ENCODE data around the gene KCNQ5. TPM values are rescaled to one million over a fixed set of nuclear protein-coding genes. Genes with fewer than 3 reads are reported as not detected.

Gene KCNQ5
- total RNA-seq, 1 experiment from 2014 or later = 9.4 TPM

- intact Hi-C loops (cut with micrococcal nuclease; ENCODE audit: unreplicated experiment) (no loop called here), in situ Hi-C loops (cut with HindIII; ENCODE audit: low pct_unique_long_range_greater_than_20kb, low sequenced_read_pairs) (no loop called here)
- H3K4me3 ChIP-seq (ENCODE audit: low read depth in 2 of 2, low read length in 2 of 2) = no peak overlapping the region
- H3K4me1 ChIP-seq (ENCODE audit: control insufficient read depth, insufficient read depth, low read length) = no peaks in the 10 kb centered on the region
- ATAC-seq (no peak), DNase-seq (ENCODE audit: low read depth, low spot score) (no peak)
- no peak overlapping the region for H3K27ac ChIP-seq (ENCODE audit: low read length)
- TF ChIP-seq REST (IDR thresholded peaks at IDR 0.05; ENCODE audit: insufficient read depth in 1 of 2, low read depth in 2 of 2, low read length in 1 of 2) (no peak), POLR2AphosphoS5 (IDR thresholded peaks at IDR 0.05; ENCODE audit: low read depth, low read length) (no peak), CTCF (IDR thresholded peaks at IDR 0.05) (no peak), SIN3A (IDR thresholded peaks at IDR 0.05; ENCODE audit: borderline replicate concordance, insufficient read depth, low read depth, low read length) (no peak), TCF7L2 (IDR thresholded peaks at IDR 0.05; ENCODE audit: low read depth, low read length) (no peak)
- H3K9me3 ChIP-seq (ENCODE audit: control insufficient read depth, insufficient read depth, low read depth, low read length) = no peaks in the 10 kb centered on the region
- BruUV-seq (replicated peaks) = no TSS peak
- CTCF ChIA-PET = no interaction called here
- POLR2A ChIA-PET = no interaction called here
- no peaks in the 10 kb centered on the region for H3K27me3 ChIP-seq (ENCODE audit: control insufficient read depth, insufficient read depth, low read length)
- H3K36me3 ChIP-seq (ENCODE audit: control insufficient read depth, insufficient read depth, low read length) = no peaks in the 10 kb centered on the region
Observed at GRCh38 chr6:72999995-73000394, 378.1 kb downstream of the KCNQ5 start.

GRCh38 chr6:73000460-73000859, 378.6 kb downstream of the KCNQ5 start:
- H3K27me3 ChIP-seq (ENCODE audit: control insufficient read depth, insufficient read depth, low read length) = no peaks in the 10 kb centered on the region

More at GRCh38 chr6:73000460-73000859, 378.6 kb downstream of the KCNQ5 start:
- DNase-seq (ENCODE audit: low read depth, low spot score) = no peak
- ChIA-PET CTCF (no interaction called here), POLR2A (no interaction called here)
- Histone ChIP-seq H3K36me3 (ENCODE audit: control insufficient read depth, insufficient read depth, low read length) (no peaks in the 10 kb centered on the region), H3K27ac (ENCODE audit: low read length) (no peak overlapping the region), H3K9me3 (ENCODE audit: control insufficient read depth, insufficient read depth, low read depth, low read length) (no peaks in the 10 kb centered on the region), H3K4me1 (ENCODE audit: control insufficient read depth, insufficient read depth, low read length) (no peaks in the 10 kb centered on the region), H3K4me3 (ENCODE audit: low read depth in 2 of 2, low read length in 2 of 2) (no peak overlapping the region)
- no peak for ATAC-seq
- no peak for TF ChIP-seq POLR2AphosphoS5 (IDR thresholded peaks at IDR 0.05; ENCODE audit: low read depth, low read length)
- TF ChIP-seq TCF7L2 (IDR thresholded peaks at IDR 0.05; ENCODE audit: low read depth, low read length) = no peak
- TF ChIP-seq SIN3A (IDR thresholded peaks at IDR 0.05; ENCODE audit: borderline replicate concordance, insufficient read depth, low read depth, low read length) = no peak
- TF ChIP-seq REST (IDR thresholded peaks at IDR 0.05; ENCODE audit: insufficient read depth in 1 of 2, low read depth in 2 of 2, low read length in 1 of 2) = no peak
- TF ChIP-seq CTCF (IDR thresholded peaks at IDR 0.05) = no peak
- intact Hi-C loops (cut with micrococcal nuclease; ENCODE audit: unreplicated experiment) = no loop called here
- in situ Hi-C loops (cut with HindIII; ENCODE audit: low pct_unique_long_range_greater_than_20kb, low sequenced_read_pairs) = no loop called here
- no TSS peak for BruUV-seq (replicated peaks)

Data from Panc1 (cell line).